Mucosa of rectum (tissue), 2 donors: ENCODE measurements around the gene TBC1D22A.

ENCODE experiments used
- H3K27ac ChIP-seq, 2 donors: one replicate each; pipeline ENCODE4 v1.7.0; 2013; ENCODE audit warnings: inconsistent platforms in 2 of 2, low read depth in 2 of 2, low read length in 2 of 2
- H3K27me3 ChIP-seq, 2 donors: one replicate each; pipeline ENCODE4 v1.7.0; 2013; ENCODE audit warnings: low read length in 2 of 2; ENCODE audit not compliant: control insufficient read depth in 2 of 2, insufficient read depth in 2 of 2
- H3K36me3 ChIP-seq, 2 donors: one replicate each; pipeline ENCODE4 v1.7.0; 2013; ENCODE audit warnings: low read length in 2 of 2; ENCODE audit not compliant: control insufficient read depth in 2 of 2, insufficient read depth in 2 of 2
- H3K4me1 ChIP-seq, 2 donors: one replicate each; pipeline ENCODE4 v1.7.0; 2013; ENCODE audit warnings: low read length in 2 of 2, mild to moderate bottlenecking in 1 of 2; ENCODE audit not compliant: control insufficient read depth in 2 of 2, insufficient read depth in 2 of 2
- H3K4me3 ChIP-seq, 2 donors: one replicate each; pipeline ENCODE4 v1.7.0; 2013; ENCODE audit warnings: low read length in 2 of 2
- H3K9ac ChIP-seq, 2 donors: one replicate each; pipeline ENCODE4 v1.7.0; 2013; ENCODE audit warnings: low read length in 2 of 2, low read depth in 1 of 2, mild to moderate bottlenecking in 1 of 2
- H3K9me3 ChIP-seq, 2 donors: one replicate each; pipeline ENCODE4 v1.7.0; 2013; ENCODE audit warnings: low read length in 2 of 2; ENCODE audit not compliant: control insufficient read depth in 2 of 2
- donor health status: healthy.
- donor health status: Normal muscosa, but diverticular disease.

TBC1D22A gene

GRCh38 chr22:46845296-46846149, 83.1 kb downstream of the TBC1D22A start:
- H3K4me3 ChIP-seq: no peak overlapping the region
- H3K4me1 ChIP-seq: no peaks in the 10 kb centered on the region
- no peak overlapping the region for H3K27ac ChIP-seq
- no peaks in the 10 kb centered on the region for H3K27me3 ChIP-seq
- H3K9ac ChIP-seq: no peak overlapping the region
- no peaks in the 10 kb centered on the region for H3K9me3 ChIP-seq
- H3K36me3 ChIP-seq: peaks cover 8 to 10% of the 10 kb centered on the region in 2 donors

GRCh38 chr22:46846150-46846831, 83.8 kb downstream of the TBC1D22A start:
- Histone ChIP-seq H3K27ac (no peak overlapping the region), H3K4me1 (no peaks in the 10 kb centered on the region), H3K9ac (no peak overlapping the region), H3K4me3 (no peak overlapping the region), H3K9me3 (no peaks in the 10 kb centered on the region), H3K27me3 (no peaks in the 10 kb centered on the region), H3K36me3 (peaks cover 12 to 16% of the 10 kb centered on the region in 2 donors)

- no peaks in the 10 kb centered on the region for H3K27me3 ChIP-seq
- no peak overlapping the region for H3K4me3 ChIP-seq
- peaks cover 12 to 16% of the 10 kb centered on the region in 2 donors for H3K36me3 ChIP-seq
- H3K4me1 ChIP-seq: no peaks in the 10 kb centered on the region
- no peak overlapping the region for H3K9ac ChIP-seq
- H3K9me3 ChIP-seq: no peaks in the 10 kb centered on the region
- H3K27ac ChIP-seq: no peak overlapping the region
Measured at GRCh38 chr22:46846832-46847355, 84.4 kb downstream of the TBC1D22A start.

- H3K36me3 ChIP-seq: peaks cover 12 to 19% of the 10 kb centered on the region in 2 donors
- no peaks in the 10 kb centered on the region for H3K27me3 ChIP-seq
- no peak overlapping the region for H3K4me3 ChIP-seq
Measured at GRCh38 chr22:46848197-46848596, 85.7 kb downstream of the TBC1D22A start.

GRCh38 chr22:46849101-46849500, 86.7 kb downstream of the TBC1D22A start:
- no peaks in the 10 kb centered on the region for H3K4me1 ChIP-seq
- no peak overlapping the region for H3K27ac ChIP-seq
- H3K9me3 ChIP-seq: no peaks in the 10 kb centered on the region
- H3K4me3 ChIP-seq: no peak overlapping the region
- peaks cover 12 to 19% of the 10 kb centered on the region in 2 donors for H3K36me3 ChIP-seq
- no peaks in the 10 kb centered on the region for H3K27me3 ChIP-seq
- no peak overlapping the region for H3K9ac ChIP-seq

More at GRCh38 chr22:46848197-46848596, 85.7 kb downstream of the TBC1D22A start:
- Histone ChIP-seq H3K9ac (no peak overlapping the region), H3K9me3 (no peaks in the 10 kb centered on the region), H3K4me1 (no peaks in the 10 kb centered on the region), H3K27ac (no peak overlapping the region)

GRCh38 chr22:46849951-46850350, 87.5 kb downstream of the TBC1D22A start:
- H3K27me3 ChIP-seq: no peaks in the 10 kb centered on the region
- H3K27ac ChIP-seq: no peak overlapping the region
- H3K4me3 ChIP-seq: no peak overlapping the region
- no peaks in the 10 kb centered on the region for H3K4me1 ChIP-seq
- no peak overlapping the region for H3K9ac ChIP-seq
- peaks cover 12 to 19% of the 10 kb centered on the region in 2 donors for H3K36me3 ChIP-seq
- no peaks in the 10 kb centered on the region for H3K9me3 ChIP-seq

- H3K9me3 ChIP-seq: no peaks in the 10 kb centered on the region
- H3K36me3 ChIP-seq: peaks cover 12 to 23% of the 10 kb centered on the region in 2 donors
- no peak overlapping the region for H3K9ac ChIP-seq
- no peak overlapping the region for H3K27ac ChIP-seq
- no peaks in the 10 kb centered on the region for H3K4me1 ChIP-seq
- H3K4me3 ChIP-seq: no peak overlapping the region
- no peaks in the 10 kb centered on the region for H3K27me3 ChIP-seq
Measured at GRCh38 chr22:46851311-46851710, 88.9 kb downstream of the TBC1D22A start.

- no peaks in the 10 kb centered on the region for H3K27me3 ChIP-seq
- no peak overlapping the region for H3K4me3 ChIP-seq
- H3K36me3 ChIP-seq: peaks cover 12 to 23% of the 10 kb centered on the region in 2 donors
- H3K9ac ChIP-seq: no peak overlapping the region
- H3K9me3 ChIP-seq: no peaks in the 10 kb centered on the region
- no peaks in the 10 kb centered on the region for H3K4me1 ChIP-seq
- H3K27ac ChIP-seq: no peak overlapping the region
Measured at GRCh38 chr22:46851941-46852340, 89.5 kb downstream of the TBC1D22A start.

GRCh38 chr22:46852771-46853170, 90.3 kb downstream of the TBC1D22A start:
- H3K27ac ChIP-seq: no peak overlapping the region
- no peaks in the 10 kb centered on the region for H3K4me1 ChIP-seq
- no peaks in the 10 kb centered on the region for H3K9me3 ChIP-seq
- H3K27me3 ChIP-seq: no peaks in the 10 kb centered on the region
- peaks cover 12 to 23% of the 10 kb centered on the region in 2 donors for H3K36me3 ChIP-seq
- no peak overlapping the region for H3K9ac ChIP-seq
- H3K4me3 ChIP-seq: no peak overlapping the region

- H3K36me3 ChIP-seq: peaks cover 12 to 23% of the 10 kb centered on the region in 2 donors
- H3K4me1 ChIP-seq: no peaks in the 10 kb centered on the region
- H3K27me3 ChIP-seq: no peaks in the 10 kb centered on the region
- no peak overlapping the region for H3K9ac ChIP-seq
- no peak overlapping the region for H3K27ac ChIP-seq
- H3K9me3 ChIP-seq: no peaks in the 10 kb centered on the region
- no peak overlapping the region for H3K4me3 ChIP-seq
Measured at GRCh38 chr22:46853191-46853590, 90.7 kb downstream of the TBC1D22A start.
